Neural cell (in vitro differentiated cells): ENCODE results near the gene GSG1L. TPM values are rescaled to one million over a fixed set of nuclear protein-coding genes. Genes with fewer than 3 reads are reported as not detected.

Experiments used
- H2AFZ ChIP-seq: fragments of 200-600, 300-800 bp; sonication (generic), shearing (Covaris generic); 2 replicates; pipeline ENCODE4 v1.6.0; 2014; ENCODE audit warnings: low read depth, mild to moderate bottlenecking, antibody characterized with exemption, low read length, moderate library complexity
- H3F3A ChIP-seq: fragments of 200-600 bp; shearing (Covaris generic); 2 replicates; pipeline ENCODE4 v1.6.1; 2016; ENCODE audit warnings: mild to moderate bottlenecking, moderate library complexity, mixed read lengths, antibody characterized with exemption, low read length; ENCODE audit not compliant: insufficient read depth, poor library complexity, severe bottlenecking
- H3K27ac ChIP-seq: fragments of 200-600, 300-800 bp; sonication (generic), shearing (Covaris generic); 2 replicates; pipeline ENCODE4 v1.5.1; 2014; ENCODE audit warnings: mild to moderate bottlenecking, low read length, moderate library complexity
- H3K27me3 ChIP-seq: fragments of 300-800, 200-600 bp; sonication (generic), shearing (Covaris generic); 2 replicates; pipeline ENCODE4 v1.6.0; 2014; ENCODE audit warnings: mild to moderate bottlenecking, low read depth, low read length, moderate library complexity; ENCODE audit not compliant: insufficient read depth
- H3K36me3 ChIP-seq: fragments of 300-800, 200-600 bp; sonication (generic), shearing (Covaris generic); 2 replicates; pipeline ENCODE4 v1.5.1; 2014; ENCODE audit warnings: mild to moderate bottlenecking, antibody characterized with exemption, low read length, moderate library complexity; ENCODE audit not compliant: insufficient read depth
- H3K4me2 ChIP-seq: fragments of 300-800, 200-600 bp; sonication (generic), shearing (Covaris generic); 2 replicates; pipeline ENCODE4 v1.6.0; 2014; ENCODE audit warnings: mild to moderate bottlenecking, low read length
- H3K4me3 ChIP-seq: fragments of 300-800, 200-600 bp; sonication (generic), shearing (Covaris generic); 2 replicates; pipeline ENCODE4 v1.5.1; 2014; ENCODE audit warnings: mild to moderate bottlenecking, low read length, moderate library complexity
- H3K79me2 ChIP-seq: fragments of 200-600 bp; shearing (Covaris generic); replicated peaks from 2 replicates; pipeline ENCODE4 v1.6.0; 2014; ENCODE audit warnings: mild to moderate bottlenecking, low read length, moderate library complexity; ENCODE audit not compliant: insufficient read depth
- H3K9ac ChIP-seq: fragments of 300-800, 200-600 bp; sonication (generic), shearing (Covaris generic); 2 replicates; pipeline ENCODE4 v1.6.1; 2016; ENCODE audit warnings: mild to moderate bottlenecking, low read length, mixed read lengths
- H3K9me2 ChIP-seq: fragments of 200-600 bp; shearing (Covaris generic); 2 replicates; pipeline ENCODE4 v1.6.1; 2016; ENCODE audit warnings: mild to moderate bottlenecking, low read length, mixed read lengths; ENCODE audit not compliant: insufficient read depth
- H3K9me3 ChIP-seq: fragments of 200-600, 300-800 bp; sonication (generic), shearing (Covaris generic); 2 replicates; pipeline ENCODE4 v1.6.1; 2016; ENCODE audit warnings: mild to moderate bottlenecking, mixed run types, low read length, moderate library complexity, mixed read lengths
- H4K20me1 ChIP-seq: fragments of 200-600 bp; shearing (Covaris generic); 2 replicates; pipeline ENCODE4 v1.6.1; 2016; ENCODE audit warnings: mild to moderate bottlenecking, mixed run types; ENCODE audit not compliant: insufficient read depth
- EP300 ChIP-seq: fragments of 450-650 bp; conservative IDR thresholded peaks from 2 replicates; pipeline ENCODE4 v1.6.1; 2014; ENCODE audit warnings: antibody characterized with exemption, mild to moderate bottlenecking, moderate library complexity; ENCODE audit not compliant: poor library complexity, severe bottlenecking
- EZH2 ChIP-seq: fragments of 200-600, 300-800 bp; shearing (Covaris generic), sonication (generic); IDR thresholded peaks from 2 replicates; pipeline ENCODE4 v1.6.1; 2014; ENCODE audit warnings: antibody characterized with exemption, low read length, borderline replicate concordance, mild to moderate bottlenecking; ENCODE audit not compliant: insufficient read depth, poor library complexity, severe bottlenecking
- MXI1 ChIP-seq: fragments of 450-650 bp; conservative IDR thresholded peaks from 2 replicates; pipeline ENCODE4 v1.6.1; 2014; ENCODE audit warnings: antibody characterized with exemption, mild to moderate bottlenecking; ENCODE audit not compliant: poor library complexity, severe bottlenecking
- POLR2AphosphoS5 ChIP-seq: IDR thresholded peaks from 2 replicates; pipeline ENCODE4 v1.6.1; 2012
- RAD21 ChIP-seq: fragments of 450-650 bp; conservative IDR thresholded peaks from 2 replicates; pipeline ENCODE4 v1.6.1; 2014; ENCODE audit warnings: antibody characterized with exemption, mild to moderate bottlenecking, moderate library complexity
- SMC3 ChIP-seq: fragments of 450-650 bp; conservative IDR thresholded peaks from 2 replicates; pipeline ENCODE4 v1.6.1; 2014; ENCODE audit warnings: antibody characterized with exemption, mild to moderate bottlenecking, moderate library complexity; ENCODE audit not compliant: poor library complexity
- TAF1 ChIP-seq: IDR thresholded peaks from 2 replicates; pipeline ENCODE4 v1.6.1; 2012; ENCODE audit warnings: low read depth
- polyA plus RNA-seq: library from polyadenylated mRNA; depleted of rRNA; stranded (reverse); fragments of >200 nt; gene quantifications from 2 replicates; pipeline ENCODE4 v1.2.3, GENCODE V29; 2014
- TF ChIP-seq, protein P1 (sequence below): fragments of 450-650 bp; IDR thresholded peaks from 2 replicates; pipeline ENCODE4 v1.5.1; 2014; ENCODE audit warnings: antibody characterized with exemption, mild to moderate bottlenecking, moderate library complexity; ENCODE audit not compliant: poor library complexity, severe bottlenecking
- TF ChIP-seq, protein P2 (sequence below): IDR thresholded peaks from 2 replicates; pipeline ENCODE4 v1.6.1; 2012; ENCODE audit warnings: borderline replicate concordance

The GSG1L gene
- polyA plus RNA-seq, 1 donor from 2014 or later: 0.85 TPM

DNA sequence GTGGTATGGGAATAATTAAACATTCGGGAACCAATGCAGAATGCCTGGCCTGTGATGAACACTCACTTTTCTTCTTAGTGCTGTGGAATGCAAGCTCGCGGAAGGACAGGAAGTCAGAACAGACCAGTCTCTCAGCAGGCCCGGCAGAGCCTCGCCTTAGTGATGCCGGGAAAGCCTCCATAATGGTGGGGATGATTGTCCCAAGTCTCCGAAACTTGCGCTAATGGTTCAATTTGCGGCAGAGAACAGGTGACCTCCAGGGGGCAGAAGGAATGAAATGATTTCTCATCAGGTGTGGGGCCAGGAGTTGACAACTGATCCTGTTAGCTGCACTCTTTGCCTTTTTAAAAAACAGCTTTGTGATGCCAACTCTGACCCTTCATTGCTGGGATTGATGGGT lies 170.6 kb downstream of the GSG1L start:
- Histone ChIP-seq H3K79me2 (no peaks in the 10 kb centered on the region), H3F3A (no peaks in the 10 kb centered on the region), H3K36me3 (no peaks in the 10 kb centered on the region), H3K27me3 (no peaks in the 10 kb centered on the region), H2AFZ (no peak overlapping the region), H4K20me1 (no peaks in the 10 kb centered on the region), H3K27ac (no peak overlapping the region), H3K9me2 (no peaks in the 10 kb centered on the region), H3K4me3 (no peak overlapping the region), H3K9ac (no peak overlapping the region), H3K4me2 (no peak overlapping the region), H3K9me3 (no peaks in the 10 kb centered on the region)
- TF ChIP-seq, protein P1, sequence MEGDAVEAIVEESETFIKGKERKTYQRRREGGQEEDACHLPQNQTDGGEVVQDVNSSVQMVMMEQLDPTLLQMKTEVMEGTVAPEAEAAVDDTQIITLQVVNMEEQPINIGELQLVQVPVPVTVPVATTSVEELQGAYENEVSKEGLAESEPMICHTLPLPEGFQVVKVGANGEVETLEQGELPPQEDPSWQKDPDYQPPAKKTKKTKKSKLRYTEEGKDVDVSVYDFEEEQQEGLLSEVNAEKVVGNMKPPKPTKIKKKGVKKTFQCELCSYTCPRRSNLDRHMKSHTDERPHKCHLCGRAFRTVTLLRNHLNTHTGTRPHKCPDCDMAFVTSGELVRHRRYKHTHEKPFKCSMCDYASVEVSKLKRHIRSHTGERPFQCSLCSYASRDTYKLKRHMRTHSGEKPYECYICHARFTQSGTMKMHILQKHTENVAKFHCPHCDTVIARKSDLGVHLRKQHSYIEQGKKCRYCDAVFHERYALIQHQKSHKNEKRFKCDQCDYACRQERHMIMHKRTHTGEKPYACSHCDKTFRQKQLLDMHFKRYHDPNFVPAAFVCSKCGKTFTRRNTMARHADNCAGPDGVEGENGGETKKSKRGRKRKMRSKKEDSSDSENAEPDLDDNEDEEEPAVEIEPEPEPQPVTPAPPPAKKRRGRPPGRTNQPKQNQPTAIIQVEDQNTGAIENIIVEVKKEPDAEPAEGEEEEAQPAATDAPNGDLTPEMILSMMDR: no peak
- no peak for TF ChIP-seq TAF1
- TF ChIP-seq POLR2AphosphoS5: no peak
- no peak for TF ChIP-seq EZH2
- TF ChIP-seq MXI1: no peak
- TF ChIP-seq RAD21: no peak
- TF ChIP-seq EP300: no peak
- no peak for TF ChIP-seq SMC3
- TF ChIP-seq, protein P2, sequence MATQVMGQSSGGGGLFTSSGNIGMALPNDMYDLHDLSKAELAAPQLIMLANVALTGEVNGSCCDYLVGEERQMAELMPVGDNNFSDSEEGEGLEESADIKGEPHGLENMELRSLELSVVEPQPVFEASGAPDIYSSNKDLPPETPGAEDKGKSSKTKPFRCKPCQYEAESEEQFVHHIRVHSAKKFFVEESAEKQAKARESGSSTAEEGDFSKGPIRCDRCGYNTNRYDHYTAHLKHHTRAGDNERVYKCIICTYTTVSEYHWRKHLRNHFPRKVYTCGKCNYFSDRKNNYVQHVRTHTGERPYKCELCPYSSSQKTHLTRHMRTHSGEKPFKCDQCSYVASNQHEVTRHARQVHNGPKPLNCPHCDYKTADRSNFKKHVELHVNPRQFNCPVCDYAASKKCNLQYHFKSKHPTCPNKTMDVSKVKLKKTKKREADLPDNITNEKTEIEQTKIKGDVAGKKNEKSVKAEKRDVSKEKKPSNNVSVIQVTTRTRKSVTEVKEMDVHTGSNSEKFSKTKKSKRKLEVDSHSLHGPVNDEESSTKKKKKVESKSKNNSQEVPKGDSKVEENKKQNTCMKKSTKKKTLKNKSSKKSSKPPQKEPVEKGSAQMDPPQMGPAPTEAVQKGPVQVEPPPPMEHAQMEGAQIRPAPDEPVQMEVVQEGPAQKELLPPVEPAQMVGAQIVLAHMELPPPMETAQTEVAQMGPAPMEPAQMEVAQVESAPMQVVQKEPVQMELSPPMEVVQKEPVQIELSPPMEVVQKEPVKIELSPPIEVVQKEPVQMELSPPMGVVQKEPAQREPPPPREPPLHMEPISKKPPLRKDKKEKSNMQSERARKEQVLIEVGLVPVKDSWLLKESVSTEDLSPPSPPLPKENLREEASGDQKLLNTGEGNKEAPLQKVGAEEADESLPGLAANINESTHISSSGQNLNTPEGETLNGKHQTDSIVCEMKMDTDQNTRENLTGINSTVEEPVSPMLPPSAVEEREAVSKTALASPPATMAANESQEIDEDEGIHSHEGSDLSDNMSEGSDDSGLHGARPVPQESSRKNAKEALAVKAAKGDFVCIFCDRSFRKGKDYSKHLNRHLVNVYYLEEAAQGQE: no peak

DNA sequence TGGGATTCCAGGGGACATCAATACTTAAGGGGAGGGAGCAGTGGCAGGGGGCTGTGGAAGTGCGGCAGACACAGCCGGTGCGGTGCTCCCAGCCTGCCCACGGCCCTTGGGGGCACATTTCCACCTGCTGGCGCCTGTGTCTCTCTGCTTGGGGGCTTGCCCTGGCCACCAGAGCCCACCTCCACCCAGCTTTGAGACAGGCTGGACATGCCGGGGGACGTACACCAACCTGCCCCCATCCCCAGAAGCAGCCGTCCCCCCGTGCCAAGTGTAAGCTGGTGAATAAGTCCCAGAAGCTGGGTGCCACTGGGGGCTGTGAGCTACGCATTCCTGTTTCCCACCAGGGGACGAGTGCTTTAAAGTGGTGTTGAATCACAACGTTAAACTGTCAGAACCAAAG lies 172.6 kb downstream of the GSG1L start:
- H3K4me2 ChIP-seq: no peak overlapping the region
- H3K27me3 ChIP-seq: no peaks in the 10 kb centered on the region
- no peaks in the 10 kb centered on the region for H3K9me2 ChIP-seq
- H3K9me3 ChIP-seq: no peaks in the 10 kb centered on the region
- H3F3A ChIP-seq: no peaks in the 10 kb centered on the region
- H3K36me3 ChIP-seq: no peaks in the 10 kb centered on the region
- H2AFZ ChIP-seq: no peak overlapping the region
- H3K4me3 ChIP-seq: no peak overlapping the region
- H3K79me2 ChIP-seq: no peaks in the 10 kb centered on the region
- H3K9ac ChIP-seq: no peak overlapping the region
- no peaks in the 10 kb centered on the region for H4K20me1 ChIP-seq
- no peak for TF ChIP-seq EZH2
- TF ChIP-seq SMC3: no peak
- no peak for TF ChIP-seq EP300
- TF ChIP-seq, protein P1: no peak
- TF ChIP-seq, protein P2: no peak
- no peak for TF ChIP-seq TAF1
- TF ChIP-seq RAD21: no peak
- TF ChIP-seq POLR2AphosphoS5: no peak
- TF ChIP-seq MXI1: no peak
- no peak overlapping the region for H3K27ac ChIP-seq
